HG02588 (cell line): Measurements from ENCODE around the gene WEE1.

ENCODE experiments used
- ATAC-seq: cut with Tn5 transposase; IDR thresholded peaks from one replicate; pipeline ENCODE4 v1.9.1; 2021; ENCODE audit warnings: mild to moderate bottlenecking, moderate library complexity; ENCODE audit not compliant: unreplicated experiment

WEE1 gene

DNA sequence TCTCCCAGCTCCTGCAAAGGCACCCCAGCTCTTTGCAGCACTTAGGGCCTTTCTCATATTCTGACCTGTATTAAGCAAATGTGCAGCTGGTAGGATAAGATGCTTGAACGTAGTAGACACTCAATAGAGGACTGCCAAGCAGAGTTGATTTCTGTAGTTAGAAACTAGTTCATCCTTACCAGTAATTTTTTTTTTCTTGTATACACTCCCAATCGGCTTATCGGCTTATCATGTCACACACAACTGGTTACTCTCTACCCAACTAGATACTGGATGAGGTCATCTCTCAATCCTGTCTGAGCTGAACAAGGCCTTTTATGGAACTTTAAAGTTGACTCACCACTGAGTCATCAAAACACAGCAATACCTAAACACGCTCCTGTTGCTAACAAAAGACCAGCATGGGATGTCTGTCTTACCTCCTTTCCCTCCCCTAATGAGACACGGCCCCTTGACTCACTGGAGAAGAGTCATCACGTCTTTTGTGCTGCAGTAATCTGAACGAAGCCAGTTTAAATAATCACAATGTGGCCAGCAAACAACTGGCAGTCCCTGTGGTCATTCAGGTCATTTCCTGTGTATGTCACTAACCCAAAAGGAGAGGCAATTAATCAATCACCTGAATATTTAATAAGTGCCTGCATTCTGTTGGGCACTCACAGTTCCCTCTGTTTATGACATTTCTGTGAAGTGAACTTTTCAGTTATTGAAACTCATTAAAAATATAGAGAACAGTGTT, 7.5 kb upstream of the WEE1 start:
- peak; percentile 89 for ATAC-seq

DNA sequence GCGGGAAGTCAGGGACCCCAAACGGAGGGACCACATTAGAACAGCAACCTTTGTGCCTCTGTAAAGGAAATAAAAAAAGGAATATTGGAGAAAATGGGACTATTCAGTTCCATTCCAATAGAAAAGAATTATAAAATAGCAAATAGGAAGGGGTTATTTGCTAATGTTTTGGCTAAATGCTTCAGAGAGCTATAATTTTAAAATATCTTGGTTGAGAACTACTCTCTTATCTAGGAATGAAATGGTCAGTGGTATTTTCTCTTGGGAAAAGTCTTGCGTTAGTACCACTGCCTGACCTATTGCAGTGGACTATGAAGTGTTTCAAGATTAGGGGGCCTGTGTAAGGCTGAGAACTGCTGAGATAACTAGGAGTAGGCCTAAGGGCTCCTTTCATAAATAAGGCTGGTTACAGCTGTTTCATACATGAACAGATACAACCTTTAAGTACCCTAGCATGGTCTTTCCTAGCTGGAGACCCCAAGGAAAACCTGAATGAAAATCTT, 6.9 kb upstream of the WEE1 start:
- no peak for ATAC-seq

DNA sequence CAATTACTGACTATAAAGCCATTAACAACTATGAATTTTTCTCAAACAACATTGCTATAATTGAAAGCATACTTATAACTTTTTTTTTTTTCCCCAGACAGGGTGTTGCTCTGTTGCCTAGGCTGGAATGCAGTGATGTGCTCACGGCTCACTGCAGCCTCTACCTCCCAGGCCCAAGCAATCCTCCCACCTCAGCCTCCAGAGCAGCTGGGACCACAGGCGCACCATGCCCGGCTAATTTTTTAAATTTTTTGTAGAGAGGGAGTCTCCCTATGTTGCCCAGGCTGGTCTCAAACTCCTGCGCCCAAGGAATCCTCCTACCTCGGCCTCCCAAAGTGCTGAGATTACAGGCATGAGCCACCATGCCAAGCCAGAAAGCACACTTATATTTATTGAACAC, 6.1 kb upstream of the WEE1 start:
- no peak for ATAC-seq

DNA sequence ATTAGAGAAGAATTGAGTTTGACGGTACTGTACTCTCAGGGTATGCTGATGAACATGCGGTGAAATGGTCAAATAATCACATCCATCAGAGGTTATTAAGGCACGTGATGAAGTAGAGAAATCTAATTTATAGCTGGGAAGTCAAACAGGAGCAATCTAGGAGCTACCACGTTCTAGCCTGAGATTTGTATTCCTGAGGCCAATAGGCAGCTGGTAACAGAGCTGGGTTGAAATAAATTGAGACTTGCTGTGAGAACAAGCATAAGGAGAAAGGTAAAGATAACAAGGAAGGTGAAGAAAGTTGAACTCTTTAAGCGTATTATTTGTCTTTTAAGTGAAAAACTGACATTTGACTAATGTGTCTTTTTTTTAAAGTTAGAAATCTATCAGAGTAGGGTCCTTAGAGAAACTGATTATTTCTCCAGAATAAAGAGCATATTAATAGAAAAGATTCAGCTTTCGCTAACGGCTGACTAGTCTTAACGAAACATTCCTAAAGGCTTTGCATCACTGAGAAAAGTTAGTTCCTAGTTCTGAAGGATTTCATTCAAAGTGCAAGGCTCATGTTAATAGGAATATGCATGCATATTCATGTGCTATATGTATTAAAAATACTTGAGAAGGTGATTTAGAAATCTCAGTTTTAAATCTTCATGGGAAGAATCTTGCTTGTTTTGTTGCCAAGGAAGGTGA, 5.2 kb upstream of the WEE1 start:
- no peak for ATAC-seq

DNA sequence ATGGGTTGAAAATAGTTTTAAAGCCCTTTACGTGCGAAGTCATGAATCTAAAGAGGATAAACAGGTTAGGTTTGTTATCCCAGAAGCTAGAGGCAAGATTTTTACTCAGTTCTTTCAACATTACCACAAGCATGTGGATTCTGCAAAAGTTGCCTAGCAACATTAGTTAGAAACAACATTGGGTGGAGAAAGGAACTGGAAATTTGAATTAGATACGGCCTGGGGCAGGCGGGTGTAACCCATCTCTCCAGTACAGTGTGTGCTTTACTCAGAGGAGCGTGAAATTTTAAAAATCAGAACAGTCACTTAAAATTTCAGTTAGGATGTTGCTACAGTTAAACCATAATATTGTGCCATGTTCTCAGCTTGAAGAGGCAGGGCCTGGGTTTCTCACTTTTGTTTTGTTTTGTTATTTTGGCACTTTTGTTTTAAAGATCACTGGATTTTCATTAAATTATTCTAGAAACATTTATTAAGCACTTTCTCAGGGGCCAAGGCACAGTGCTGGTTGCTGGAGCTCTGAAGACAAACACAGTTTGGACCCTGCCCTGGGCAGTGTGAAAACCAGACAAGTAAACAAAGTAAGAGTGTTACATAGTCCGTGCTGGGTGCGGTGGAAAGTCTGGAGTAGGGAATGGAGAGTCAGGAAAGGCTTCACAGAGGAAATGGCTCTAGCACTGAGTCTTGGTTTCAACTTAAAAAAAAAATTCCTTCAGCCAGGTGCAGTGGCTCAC, 4.4 kb upstream of the WEE1 start:
- no peak for ATAC-seq

DNA sequence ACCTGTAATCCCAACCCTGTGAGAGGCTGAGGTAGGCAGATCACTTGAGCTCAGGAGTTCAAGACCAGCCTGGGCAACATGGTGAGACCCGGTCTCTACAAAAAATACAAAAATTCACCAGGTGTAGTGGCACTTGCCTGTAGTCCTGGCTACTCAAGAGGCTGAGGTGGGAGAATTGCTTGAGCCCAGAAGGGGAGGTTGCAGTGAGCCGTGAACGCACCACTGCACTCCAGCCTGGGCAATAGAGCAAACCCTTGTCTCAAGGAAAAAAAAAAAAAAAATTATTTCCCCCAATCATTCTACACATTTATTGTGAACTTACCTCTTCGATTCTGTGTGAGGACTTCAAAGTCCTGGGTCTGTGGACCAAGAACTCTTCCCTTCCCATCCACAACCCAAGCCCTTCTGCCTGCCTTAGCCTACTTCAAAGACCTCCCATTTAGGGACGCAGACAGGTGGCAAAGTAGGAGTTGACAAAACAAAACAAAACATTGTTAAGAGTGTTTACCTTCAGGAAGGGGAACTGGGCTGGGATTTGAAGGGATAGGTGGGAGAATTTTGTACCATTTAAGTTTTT, 3.8 kb upstream of the WEE1 start:
- ATAC-seq: no peak

DNA sequence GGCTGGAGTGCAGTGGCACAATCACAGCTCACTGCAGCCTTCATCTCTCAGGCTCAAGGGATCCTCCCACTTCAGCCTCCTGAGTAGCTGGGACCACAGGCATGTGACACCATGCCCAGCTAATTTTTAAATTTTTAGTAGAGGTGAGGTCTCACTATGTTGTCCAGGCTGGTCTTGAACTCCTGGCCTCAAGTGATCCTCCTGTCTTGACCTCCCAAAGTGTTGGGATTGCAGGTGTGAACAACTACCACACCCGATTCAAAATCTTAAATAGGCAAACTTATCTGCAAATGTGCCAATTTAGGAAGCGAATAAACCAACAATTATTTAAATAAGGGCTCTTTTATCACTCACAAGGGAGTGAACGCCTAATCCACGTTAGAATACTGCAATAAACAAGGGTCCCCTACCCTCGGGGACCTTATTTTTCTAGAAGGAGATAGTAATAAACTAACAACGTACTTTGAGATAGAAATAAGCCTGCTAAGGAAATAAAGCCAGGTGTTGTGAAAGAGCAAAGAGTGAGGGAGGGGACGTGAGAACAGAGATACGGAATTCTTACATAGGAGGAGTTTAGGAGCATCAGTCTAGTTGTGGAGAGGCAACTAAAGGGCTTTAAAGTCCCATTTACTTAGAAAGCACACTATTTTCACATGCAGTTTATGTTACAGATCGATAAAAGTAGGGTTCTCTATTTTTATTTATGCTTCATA, 3.0 kb upstream of the WEE1 start:
- ATAC-seq: no peak

DNA sequence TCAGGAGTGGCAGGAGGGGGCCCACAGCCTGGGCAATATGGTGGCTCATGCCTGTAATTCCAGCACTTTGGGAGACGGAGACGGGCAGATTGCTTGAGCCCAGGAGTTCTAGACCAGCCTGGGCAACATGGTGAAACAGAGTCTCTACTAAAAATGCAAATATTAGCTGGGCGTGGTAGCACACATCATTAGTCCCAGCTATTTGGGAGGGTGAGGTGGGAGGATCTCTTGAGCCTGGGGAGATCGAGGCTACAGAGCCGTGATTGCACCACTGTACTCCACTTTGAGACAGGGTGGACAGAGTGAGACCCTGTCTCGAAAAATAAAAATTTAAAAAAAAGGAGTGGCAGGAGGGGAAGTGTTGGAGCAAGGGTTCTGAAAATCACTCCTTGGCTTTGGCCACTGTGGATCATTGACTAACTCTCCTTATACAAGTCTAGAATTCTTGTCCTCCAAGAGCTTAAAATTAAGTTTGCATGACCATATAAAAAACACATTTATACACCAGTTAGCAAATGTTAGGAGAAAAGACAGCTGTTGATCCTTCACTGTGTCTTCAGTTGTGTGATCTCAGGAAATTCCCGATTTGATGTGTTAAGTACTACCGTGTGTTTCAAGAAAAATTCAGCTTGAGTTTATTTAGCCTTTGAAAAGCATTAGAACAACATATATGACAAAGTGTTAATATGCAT, 2.3 kb upstream of the WEE1 start:
- no peak for ATAC-seq

DNA sequence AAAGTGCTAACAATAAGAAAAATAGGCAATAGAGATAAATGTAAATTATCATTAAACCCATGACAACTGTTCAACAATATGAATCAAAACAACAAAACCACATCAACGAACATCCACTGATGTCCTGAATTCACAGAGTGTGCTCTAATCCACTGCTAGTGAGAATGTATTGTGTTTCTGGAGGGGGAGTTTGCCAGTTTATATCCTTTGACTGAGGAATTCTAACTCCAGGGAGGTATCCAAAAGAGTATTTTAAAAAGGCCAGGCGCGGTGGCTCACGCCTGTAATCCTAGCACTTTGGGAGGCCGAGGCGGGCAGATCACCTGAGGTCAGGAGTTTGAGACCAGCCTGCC, 1.7 kb upstream of the WEE1 start:
- ATAC-seq: no peak

DNA sequence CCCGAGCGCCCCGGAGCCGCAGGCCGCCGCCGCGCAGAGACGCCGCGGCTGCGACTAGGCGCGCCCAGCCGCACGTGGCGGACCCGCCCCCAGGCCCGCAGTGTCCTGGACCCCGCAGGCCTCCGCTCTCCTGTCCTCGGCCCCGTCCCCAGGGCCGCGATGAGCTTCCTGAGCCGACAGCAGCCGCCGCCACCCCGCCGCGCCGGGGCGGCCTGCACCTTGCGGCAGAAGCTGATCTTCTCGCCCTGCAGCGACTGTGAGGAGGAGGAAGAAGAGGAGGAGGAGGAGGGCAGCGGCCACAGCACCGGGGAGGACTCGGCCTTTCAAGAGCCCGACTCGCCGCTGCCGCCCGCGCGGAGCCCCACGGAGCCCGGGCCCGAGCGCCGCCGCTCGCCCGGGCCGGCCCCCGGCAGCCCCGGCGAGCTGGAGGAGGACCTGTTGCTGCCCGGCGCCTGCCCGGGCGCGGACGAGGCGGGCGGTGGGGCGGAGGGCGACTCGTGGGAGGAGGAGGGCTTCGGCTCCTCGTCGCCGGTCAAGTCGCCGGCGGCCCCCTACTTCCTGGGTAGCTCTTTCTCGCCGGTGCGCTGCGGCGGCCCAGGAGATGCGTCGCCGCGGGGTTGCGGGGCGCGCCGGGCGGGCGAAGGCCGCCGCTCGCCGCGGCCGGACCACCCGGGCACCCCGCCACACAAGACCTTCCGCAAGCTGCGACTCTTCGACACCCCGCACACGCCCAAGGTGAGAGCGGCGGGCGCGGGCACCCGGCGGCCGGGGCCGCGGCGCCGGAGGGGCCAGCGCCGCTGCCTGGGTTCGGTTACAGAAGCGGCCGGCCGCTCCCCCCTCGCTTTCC, 528 bp downstream of the WEE1 start:
- peak; percentile 12 for ATAC-seq

DNA sequence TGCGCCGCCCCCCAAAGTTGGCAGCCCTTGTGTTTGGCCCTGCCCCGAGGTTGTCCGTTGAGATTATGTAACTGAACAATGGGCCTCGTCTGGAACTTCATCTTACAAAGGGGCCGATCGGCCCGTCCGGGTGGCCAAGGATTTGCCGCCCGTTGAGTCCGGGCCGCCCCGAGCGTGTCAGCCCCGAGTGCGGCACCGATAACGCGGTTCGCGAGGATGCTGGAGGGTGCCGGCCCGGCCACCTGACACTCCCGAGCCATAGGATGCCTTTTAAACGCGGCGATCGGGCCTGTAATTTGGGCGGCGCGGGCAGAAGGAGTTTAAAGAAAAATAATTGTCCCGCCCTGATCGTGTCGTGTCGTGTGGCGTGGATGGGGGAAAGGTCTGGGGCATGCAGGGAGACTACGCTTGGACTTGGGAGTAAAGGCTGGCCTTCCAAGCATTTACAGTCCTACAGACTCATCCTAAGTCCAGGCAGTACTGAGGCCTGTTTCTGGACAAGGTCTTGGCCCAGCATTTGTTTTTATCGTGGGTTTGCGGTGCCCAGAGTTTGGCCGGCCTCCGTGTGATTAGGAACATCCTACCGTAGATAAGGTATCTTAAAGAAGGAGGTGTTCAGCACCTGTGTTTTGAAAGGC, 1.3 kb downstream of the WEE1 start:
- ATAC-seq: no peak

DNA sequence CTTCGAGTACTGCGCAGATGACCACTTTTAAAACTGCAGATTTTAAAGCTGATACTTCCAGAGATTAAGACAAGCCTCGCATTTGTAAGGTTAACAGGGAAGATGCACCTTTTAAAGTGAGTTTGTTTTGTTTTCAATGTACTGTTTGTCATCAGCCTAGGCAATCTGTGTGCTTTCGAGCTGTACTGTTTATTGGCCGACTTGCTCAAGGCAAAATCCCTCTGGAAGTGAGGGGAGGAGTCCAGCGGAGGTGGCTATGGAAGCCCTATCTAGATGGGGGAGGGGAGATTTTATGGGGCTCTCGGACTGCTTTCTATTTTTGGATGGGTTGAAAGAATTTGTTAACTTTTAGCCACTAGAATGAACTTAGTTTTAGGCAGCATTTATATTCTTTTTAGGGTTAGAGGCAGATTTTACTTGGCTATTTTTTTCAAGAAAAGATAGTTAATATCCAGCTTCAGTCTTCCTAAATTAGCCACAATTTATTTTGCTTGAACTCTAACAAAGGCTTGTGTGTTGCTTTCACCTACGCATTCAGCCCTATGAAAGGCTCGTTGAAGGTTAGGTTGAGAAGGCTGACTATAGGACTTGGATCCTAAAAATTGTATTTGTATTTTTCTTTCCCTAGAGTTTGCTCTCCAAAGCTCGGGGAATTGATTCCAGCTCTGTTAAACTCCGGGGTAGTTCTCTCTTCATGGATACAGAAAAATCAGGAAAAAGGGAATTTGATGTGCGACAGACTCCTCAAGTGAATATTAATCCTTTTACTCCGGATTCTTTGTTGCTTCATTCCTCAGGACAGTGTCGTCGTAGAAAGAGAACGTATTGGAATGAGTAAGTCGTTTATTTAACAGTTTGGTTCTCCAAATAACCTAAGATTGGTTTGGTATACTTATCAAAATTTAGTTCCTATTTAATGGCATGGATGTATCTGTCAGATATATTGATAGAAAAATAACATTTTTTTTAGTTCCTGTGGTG, 2.1 kb downstream of the WEE1 start:
- no peak for ATAC-seq

DNA sequence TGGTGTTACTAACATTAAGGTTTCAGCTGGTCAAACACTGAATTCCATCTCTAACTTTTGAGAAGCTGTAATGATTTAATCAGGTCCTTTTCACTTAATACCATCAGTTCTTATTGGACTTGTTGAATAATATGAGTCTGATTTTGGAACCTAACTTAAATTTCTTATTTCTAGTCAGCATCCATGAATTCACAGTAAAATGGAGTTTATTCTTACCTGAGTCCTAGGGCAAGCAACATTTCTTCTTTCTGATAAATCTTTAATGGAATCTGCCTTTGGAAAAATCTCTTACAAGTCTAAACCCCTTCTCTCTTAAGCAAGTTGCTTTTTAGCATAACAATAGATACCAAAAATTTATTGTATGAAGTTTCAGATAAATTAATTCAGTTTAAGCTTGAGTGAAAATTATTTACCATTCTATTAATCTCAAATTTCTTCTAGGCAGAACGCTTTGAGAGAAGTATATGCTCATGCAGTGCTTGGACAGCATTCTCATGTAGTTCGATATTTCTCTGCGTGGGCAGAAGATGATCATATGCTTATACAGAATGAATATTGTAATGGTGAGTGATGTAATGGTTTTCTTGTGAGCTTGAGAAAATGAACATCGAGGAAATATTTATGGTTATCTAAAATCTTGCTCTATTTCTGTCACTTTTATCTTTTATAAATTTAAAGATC, 3.4 kb downstream of the WEE1 start:
- ATAC-seq: no peak

DNA sequence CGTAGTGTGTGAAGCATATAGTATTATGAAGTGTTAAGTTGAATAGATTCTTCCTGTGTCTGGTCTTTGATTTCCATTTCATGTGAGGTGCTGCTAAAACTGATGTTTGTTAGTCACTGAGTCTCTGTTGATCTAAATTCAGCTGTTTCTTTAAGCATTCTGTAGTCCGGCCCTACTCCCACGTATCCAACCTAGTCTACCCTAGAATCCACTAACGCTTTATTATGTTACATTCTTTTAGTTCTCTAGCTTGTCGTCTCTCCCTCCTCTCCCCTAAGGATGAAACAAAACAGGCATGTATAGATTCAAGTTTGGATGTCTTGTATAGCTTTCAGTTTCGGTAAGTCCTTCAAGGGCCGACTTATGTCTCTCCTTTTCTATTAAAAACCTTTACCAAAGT, 4.1 kb downstream of the WEE1 start:
- ATAC-seq: no peak

DNA sequence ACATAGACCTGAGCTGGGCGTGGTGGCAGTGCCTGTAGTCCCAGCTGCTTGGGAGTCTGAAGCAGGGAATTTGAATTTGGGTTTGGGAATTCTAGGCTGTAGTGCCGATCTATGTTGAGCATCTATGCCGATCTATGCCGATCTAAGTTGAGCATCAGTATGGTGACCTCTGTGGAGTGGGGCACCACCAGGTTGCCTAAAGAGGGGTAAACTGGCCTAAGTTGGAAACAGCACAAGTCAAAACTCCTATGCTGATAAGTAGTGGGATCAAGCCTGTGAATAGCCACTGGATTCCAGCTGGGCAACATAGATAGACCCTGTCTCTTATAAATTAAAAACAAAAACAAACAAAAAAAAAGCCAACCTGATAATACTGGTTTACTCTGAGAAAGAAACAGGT, 7.4 kb downstream of the WEE1 start:
- no peak for ATAC-seq

DNA sequence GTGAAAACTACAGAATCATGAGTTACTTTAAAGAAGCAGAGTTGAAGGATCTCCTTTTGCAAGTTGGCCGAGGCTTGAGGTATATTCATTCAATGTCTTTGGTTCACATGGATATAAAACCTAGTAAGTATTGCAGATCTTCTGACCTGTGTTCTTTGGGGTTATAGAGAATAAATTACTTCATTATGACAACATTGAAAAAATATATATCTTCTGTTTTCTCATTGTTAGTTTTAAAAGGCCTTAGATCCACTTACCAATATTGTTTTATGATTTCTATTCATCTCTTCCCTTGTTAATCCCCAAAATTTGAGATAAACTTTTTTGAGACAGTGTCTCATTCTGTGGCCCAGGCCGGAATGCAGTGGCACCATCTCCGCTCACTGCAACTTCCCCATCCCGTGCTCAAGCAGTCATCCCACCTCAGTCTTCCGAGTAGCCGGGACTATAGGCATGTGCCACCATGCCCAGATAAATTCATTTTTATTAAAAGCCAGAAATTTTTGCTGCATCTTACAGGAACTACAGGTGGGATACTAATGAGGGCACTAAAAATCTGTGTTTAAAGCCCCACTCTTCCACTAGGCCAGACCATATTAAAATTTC, 8.2 kb downstream of the WEE1 start:
- no peak for ATAC-seq

DNA sequence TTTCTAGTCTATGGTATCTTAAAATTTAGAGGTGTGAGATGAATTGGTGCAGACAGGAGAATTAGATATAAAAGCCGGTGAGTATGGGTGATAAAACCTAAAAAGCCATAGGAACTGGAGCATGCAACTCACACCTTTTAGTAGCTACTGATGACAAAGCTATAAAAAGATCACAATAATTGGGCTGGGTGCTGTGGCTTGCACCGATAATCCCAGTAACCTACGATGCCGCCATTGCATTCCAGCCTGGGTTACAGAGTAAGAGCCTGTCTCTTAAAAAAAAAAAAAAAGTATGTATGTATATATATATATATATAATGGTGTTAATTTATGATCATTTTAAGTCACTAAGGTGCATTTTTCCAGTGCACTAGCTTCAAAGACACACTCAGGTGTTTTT, 17.2 kb downstream of the WEE1 start:
- no peak for ATAC-seq
